Neural crest cell (in vitro differentiated cells): ENCODE measurements around the gene IGLON5. TPM values are rescaled to one million over a fixed set of nuclear protein-coding genes. Genes with fewer than 3 reads are reported as not detected.

Experiments
- DNase-seq: peaks from one replicate; pipeline ENCODE4 v3.0.0; 2021; ENCODE audit warnings: low read depth, mixed read lengths, low spot score
- H3K27ac Mint-ChIP-seq: one replicate; pipeline ENCODE4 v1.8.0; 2021; ENCODE audit warnings: mild to moderate bottlenecking, mixed read lengths; ENCODE audit not compliant: unreplicated experiment
- H3K27me3 Mint-ChIP-seq: 2 replicates; pipeline ENCODE4 v1.8.0; 2021; ENCODE audit warnings: low read depth, mild to moderate bottlenecking, mixed read lengths
- H3K36me3 Mint-ChIP-seq: 2 replicates; pipeline ENCODE4 v1.8.0; 2021; ENCODE audit warnings: low read depth, mild to moderate bottlenecking, mixed read lengths
- H3K4me1 Mint-ChIP-seq: 2 replicates; pipeline ENCODE4 v1.8.0; 2021; ENCODE audit warnings: mixed read lengths
- H3K4me3 Mint-ChIP-seq: one replicate; pipeline ENCODE4 v1.8.0; 2021; ENCODE audit warnings: mild to moderate bottlenecking, mixed read lengths
- H3K9me3 Mint-ChIP-seq: 2 replicates; pipeline ENCODE4 v1.8.0; 2021; ENCODE audit warnings: mixed read lengths
- CTCF ChIP-seq: fragments of 200-600 bp; sonication (generic); conservative IDR thresholded peaks from 2 replicates; pipeline ENCODE4 v1.5.0; 2021; ENCODE audit warnings: antibody characterized with exemption, mild to moderate bottlenecking
- total RNA-seq: library from RNA; stranded (reverse); gene quantifications from 2 replicates; pipeline ENCODE4 v1.2.1, GENCODE V29; 2021

IGLON5 gene
- total RNA-seq, 1 donor from 2014 or later = 17.4 TPM

- peaks cover 10% of the 10 kb centered on the region for H3K9me3 Mint-ChIP-seq
- peaks cover 7% of the 10 kb centered on the region for H3K27me3 Mint-ChIP-seq
- H3K4me3 Mint-ChIP-seq = no peak overlapping the region
- peaks cover 13% of the 10 kb centered on the region for H3K36me3 Mint-ChIP-seq
- no peak for DNase-seq
- no peak for TF ChIP-seq CTCF
- H3K4me1 Mint-ChIP-seq = peaks cover 4% of the 10 kb centered on the region
- no peak overlapping the region for H3K27ac Mint-ChIP-seq
Measured at GRCh38 chr19:51327066-51328001, 15.9 kb downstream of the IGLON5 start.

- H3K27me3 Mint-ChIP-seq = no peaks in the 10 kb centered on the region
- no peak overlapping the region for H3K27ac Mint-ChIP-seq
- no peak for DNase-seq
- peaks cover 13% of the 10 kb centered on the region for H3K36me3 Mint-ChIP-seq
- no peak overlapping the region for H3K4me3 Mint-ChIP-seq
- H3K4me1 Mint-ChIP-seq = peaks cover 4% of the 10 kb centered on the region
- peaks cover 10% of the 10 kb centered on the region for H3K9me3 Mint-ChIP-seq
- no peak for TF ChIP-seq CTCF
Measured at GRCh38 chr19:51329411-51329810, 18.0 kb downstream of the IGLON5 start.

GRCh38 chr19:51330366-51330765 lies 18.9 kb downstream of the IGLON5 start:
- Mint-ChIP-seq H3K36me3 (peaks cover 13% of the 10 kb centered on the region), H3K27me3 (no peaks in the 10 kb centered on the region), H3K4me3 (no peak overlapping the region), H3K27ac (no peak overlapping the region), H3K4me1 (peaks cover 11% of the 10 kb centered on the region), H3K9me3 (peaks cover 10% of the 10 kb centered on the region)
- no peak for TF ChIP-seq CTCF
- no peak for DNase-seq

- Mint-ChIP-seq H3K4me3 (no peak overlapping the region), H3K9me3 (peaks cover 10% of the 10 kb centered on the region), H3K36me3 (peaks cover 11% of the 10 kb centered on the region)
Measured at GRCh38 chr19:51331193-51331592, 19.7 kb downstream of the IGLON5 start.

GRCh38 chr19:51331716-51332115 lies 20.3 kb downstream of the IGLON5 start:
- no peak for DNase-seq
- TF ChIP-seq CTCF = no peak
- Mint-ChIP-seq H3K4me3 (no peak overlapping the region), H3K27me3 (no peaks in the 10 kb centered on the region), H3K36me3 (peaks cover 11% of the 10 kb centered on the region), H3K4me1 (peaks cover 12% of the 10 kb centered on the region), H3K27ac (no peak overlapping the region), H3K9me3 (peaks cover 10% of the 10 kb centered on the region)

More at GRCh38 chr19:51331193-51331592, 19.7 kb downstream of the IGLON5 start:
- peaks cover 12% of the 10 kb centered on the region for H3K4me1 Mint-ChIP-seq
- H3K27ac Mint-ChIP-seq = no peak overlapping the region
- DNase-seq = no peak
- no peak for TF ChIP-seq CTCF
- H3K27me3 Mint-ChIP-seq = no peaks in the 10 kb centered on the region
